NCI-H510A treated with DMSO at 0.1 percent for 48 hours (cell line): ENCODE measurements around the gene KDM4B.

Source experiments
- DNase-seq: peaks from one replicate; lab custom pipeline; 2025; lab: John Stamatoyannopoulos, UW

KDM4B gene

DNA sequence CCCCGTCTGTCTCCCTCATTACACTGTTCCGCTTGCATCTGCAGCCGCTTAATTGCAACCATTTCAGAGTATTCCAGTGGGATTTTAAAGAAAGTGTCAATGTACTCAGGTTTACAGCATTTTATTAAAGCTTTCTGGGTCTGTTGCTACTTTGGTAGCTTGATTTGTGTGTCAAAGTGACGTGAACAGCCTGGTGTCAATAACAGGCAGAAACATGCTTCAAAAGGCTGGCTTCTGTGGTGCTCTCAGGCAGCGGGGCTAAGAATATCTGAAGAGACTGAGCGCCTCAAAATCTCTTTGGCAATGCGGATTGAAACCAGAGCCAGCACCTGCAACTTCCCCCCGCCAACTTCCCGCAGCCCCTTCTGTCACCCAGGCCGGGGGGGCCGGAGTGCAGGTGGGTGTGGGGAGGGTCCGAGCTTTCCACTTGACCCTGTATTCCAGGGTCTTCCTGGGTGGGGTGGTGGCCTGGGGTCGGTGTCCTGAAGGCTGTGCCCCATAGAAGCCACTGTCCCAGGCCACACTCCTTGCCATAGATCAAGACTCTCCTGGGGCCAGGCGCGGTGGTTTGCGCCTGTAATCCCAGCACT is 81.2 kb downstream of the KDM4B start:
- no peak for DNase-seq

GRCh38 chr19:5050905-5051304 is 82.0 kb downstream of the KDM4B start:
- DNase-seq: no peak

GRCh38 chr19:5051619-5052018 is 82.7 kb downstream of the KDM4B start:
- DNase-seq: no peak

GRCh38 chr19:5052515-5052914 is 83.6 kb downstream of the KDM4B start:
- no peak for DNase-seq

- DNase-seq: no peak
Measured at GRCh38 chr19:5052945-5053485, 84.1 kb downstream of the KDM4B start.

- no peak for DNase-seq
Measured at GRCh38 chr19:5053661-5054060, 84.7 kb downstream of the KDM4B start.

- no peak for DNase-seq
Measured at GRCh38 chr19:5054551-5055456, 85.9 kb downstream of the KDM4B start.

DNA sequence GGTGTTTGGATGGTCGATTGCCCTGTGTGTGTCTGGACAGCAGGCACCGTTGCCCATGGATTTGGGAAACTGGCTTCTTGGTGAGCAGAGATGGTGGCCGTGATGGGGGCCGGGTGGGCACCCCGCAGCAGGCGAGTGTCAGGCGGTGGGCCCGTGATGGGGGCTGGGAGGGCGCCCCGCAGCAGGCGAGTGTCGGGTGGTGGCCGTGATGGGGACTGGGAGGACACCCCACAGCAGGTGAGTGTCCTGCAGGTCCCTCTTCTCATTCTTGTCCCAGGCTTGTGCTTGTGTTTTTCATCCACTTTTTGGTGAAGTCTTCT is 86.5 kb downstream of the KDM4B start:
- no peak for DNase-seq

DNA sequence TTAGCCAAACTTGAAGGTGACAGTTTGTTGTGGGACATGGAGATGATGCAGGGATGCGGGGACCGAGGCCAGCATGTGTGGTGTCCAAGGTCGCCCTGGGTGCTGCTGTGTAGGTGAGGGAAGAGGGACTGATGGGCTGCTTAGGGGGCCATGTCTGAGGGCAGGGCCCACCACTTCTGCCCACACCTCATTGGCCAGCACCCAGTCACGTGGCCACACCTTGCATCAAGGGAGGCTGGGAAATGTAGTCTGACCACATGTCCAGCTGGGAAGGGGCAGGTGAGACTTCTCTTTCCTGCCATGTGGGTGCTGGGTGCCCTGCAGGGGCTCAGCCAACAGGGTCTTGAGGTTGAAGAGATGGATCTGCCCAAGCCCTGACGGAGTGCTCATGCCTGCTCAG is 88.9 kb downstream of the KDM4B start:
- no peak for DNase-seq

DNA sequence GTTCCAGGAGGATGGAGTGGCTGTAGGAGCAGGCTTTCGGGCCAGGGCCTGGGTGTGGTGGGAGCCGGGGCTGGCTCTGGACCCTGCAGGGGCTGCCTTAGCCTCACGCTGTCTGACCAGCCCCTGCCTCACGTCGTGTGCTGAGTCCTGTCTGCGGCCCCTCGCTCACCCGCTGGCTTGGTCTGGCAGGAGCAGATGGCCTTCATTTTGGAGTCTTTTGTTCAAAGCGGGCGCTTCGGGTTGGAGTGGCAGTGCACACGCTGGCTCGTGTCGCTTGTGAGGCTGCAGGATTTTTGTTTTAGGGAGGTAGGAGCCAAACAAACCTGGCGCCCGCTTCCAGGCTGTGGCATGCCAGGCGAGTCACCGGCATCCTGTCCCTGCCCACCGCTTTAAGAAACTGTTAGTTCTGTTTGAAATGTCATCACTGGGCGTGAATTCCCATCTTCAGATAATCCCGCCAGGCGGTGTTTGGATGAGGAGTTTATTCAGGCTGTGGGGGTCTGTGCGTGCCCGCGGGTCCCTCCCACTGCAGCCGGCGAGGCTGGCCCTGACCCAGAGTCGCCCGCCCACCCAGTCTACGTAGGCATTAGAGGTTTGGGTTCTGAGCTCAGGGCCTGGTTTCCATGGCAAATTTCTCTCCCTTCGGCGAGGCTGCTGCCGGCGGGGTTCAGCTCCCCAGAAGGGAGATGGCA is 89.8 kb downstream of the KDM4B start:
- DNase-seq: no peak

GRCh38 chr19:5059213-5059574 is 90.3 kb downstream of the KDM4B start:
- DNase-seq: no peak

- no peak for DNase-seq
Measured at GRCh38 chr19:5059793-5060192, 90.9 kb downstream of the KDM4B start.

- no peak for DNase-seq
Measured at GRCh38 chr19:5062195-5062594, 93.3 kb downstream of the KDM4B start.

DNA sequence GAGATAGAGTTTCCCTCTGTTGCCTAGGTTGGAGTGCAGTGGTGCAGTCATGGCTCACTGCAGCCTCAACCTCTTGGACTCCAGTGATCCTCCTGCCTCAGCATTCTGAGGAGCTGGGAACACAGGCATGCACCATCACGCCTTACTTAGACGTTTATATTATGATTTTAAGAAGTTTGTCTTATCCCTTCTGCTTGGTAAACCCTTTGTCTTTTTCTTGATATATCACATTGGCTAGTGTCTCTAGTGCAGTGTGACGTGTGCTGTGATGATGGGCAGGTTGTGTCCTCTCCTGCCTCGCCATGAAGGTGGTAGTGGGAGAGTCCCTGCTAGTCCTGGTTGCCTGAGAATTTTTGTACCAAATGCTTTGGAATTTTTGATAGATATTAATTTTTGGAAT is 93.9 kb downstream of the KDM4B start:
- no peak for DNase-seq

- DNase-seq: no peak
Measured at GRCh38 chr19:5063873-5064645, 95.1 kb downstream of the KDM4B start.

DNA sequence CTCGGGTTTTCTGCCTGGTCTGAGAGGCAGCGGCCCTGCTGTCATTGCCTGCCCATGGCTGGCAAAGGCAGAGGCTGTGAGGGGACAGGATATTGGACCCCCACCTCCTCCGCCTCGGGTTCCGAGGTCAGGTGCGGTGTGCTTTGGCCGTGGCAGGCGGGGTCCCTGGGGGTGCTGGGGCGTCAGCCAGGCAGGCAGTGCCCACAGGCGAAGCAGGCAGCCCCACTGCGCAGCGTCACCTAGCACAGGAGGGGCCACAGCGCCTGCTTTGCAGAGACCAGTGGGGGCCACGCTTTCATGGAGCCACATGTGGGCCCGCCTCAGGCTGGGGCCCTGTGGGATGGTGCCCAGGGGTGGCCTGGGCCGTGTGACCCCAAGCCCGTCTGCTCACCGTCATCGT is 96.0 kb downstream of the KDM4B start:
- DNase-seq: no peak

- DNase-seq: no peak
Measured at GRCh38 chr19:5065663-5066093, 96.8 kb downstream of the KDM4B start.

DNA sequence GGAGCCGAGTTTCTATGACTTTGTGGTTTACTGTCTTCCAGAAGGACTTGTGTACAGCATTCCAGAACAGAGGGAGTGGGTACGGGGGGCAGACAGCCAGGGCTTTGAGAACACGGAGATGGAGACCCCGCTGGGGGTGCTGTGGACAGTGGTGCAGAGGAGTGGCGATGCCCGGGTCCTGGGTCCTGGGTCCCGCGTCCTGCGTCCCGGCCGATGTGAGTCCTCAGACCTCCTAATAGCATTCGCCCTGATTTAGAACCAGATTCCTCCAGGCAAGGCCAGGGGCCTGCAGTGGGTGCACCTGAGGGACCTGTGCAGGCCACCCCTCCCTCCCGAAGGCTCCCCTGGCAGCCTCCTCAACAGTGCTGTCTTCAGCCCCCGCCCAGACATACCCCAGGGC is 97.9 kb downstream of the KDM4B start:
- DNase-seq: no peak

GRCh38 chr19:5067678-5068077 is 98.8 kb downstream of the KDM4B start:
- DNase-seq: no peak

DNA sequence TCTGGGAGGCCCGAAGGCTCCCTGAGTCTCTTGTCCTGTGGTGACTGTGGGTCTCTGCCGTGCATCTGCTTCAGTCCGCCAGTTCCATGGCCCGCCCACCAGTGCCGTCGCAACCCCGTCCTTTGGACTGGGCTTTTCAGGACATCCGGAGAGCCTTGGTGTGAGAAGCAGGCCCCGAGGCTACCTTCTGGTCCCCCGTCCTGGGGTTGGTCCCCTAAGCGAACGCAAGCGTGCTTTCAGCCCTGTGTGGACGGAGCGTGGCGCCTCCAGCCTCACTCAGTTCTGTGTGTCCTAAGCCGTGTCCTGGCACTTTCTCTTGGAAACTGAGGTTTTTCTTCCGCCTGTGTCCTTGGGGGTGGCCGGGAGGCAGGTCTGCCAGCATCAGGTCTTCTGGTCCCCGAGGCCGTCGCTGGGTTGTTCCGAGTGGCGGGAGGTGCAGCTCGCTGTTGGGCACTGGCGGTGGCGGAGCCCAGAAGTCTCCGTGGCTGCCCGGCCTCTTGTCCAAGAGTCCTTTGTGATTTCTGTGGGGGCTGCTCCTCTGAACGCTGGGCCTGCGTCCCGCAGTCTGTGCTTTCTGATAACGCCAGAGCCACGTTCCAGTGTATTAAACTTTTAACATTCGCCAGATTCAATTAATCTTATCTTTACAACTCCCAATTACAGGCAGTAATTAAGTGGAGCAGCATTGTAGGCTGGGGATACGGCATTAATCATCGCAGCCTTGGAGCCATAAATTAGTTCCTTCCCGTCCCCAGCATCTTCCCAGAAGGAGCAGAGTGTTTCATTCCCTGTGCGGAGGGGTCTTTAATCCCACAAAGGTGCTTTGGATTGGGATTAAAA is 99.5 kb downstream of the KDM4B start:
- no peak for DNase-seq

DNA sequence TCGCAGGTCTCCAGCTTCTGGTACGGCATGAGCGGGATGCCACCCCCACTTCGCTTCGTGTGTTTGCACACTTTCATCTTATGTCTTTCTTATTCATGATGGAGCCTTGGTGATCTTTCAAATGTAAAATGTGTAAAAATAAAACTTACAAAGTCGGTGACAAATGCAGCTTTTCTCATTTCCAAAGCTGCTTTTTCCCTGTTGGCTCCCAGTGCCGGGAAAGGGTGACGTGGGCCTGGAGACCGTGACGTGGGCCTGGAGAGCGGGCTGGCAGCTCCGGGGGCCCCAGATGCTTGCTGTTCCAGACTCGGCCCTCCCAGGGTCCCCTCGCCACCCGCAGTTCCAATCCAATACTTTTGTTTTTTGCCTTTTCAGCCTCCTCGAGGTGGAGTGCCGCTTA is 101.4 kb downstream of the KDM4B start:
- DNase-seq: no peak
